ENCODE measurements around the gene ATP5F1D. TPM values are rescaled to one million over a fixed set of nuclear protein-coding genes. Genes with fewer than 3 reads are reported as not detected.
A peak's percentile ranks its signal among the peaks of the same experiment; 100 is the strongest.

The ATP5F1D gene
- total and polyA plus RNA-seq, 2 of the 13 experiments (the other 11 are each of a cell fraction or from before 2014, with no cell fraction given), result 39.4 to 78.7 TPM

- TF ChIP-seq ZNF777 (CRISPR knock-in tag; IDR thresholded peaks at IDR 0.05) (no peak; the same call in 1 of the 2 replicates), TEF (CRISPR knock-in tag; IDR thresholded peaks at IDR 0.05) (no peak), DR1 (CRISPR knock-in tag; IDR thresholded peaks at IDR 0.05) (0 out of 2 replicates have a peak, but pooled peaks have one; percentile 26), ZBTB1 (CRISPR knock-in tag; IDR thresholded peaks at IDR 0.05; ENCODE audit: borderline replicate concordance) (no peak), NCOR1 (IDR thresholded peaks at IDR 0.05; ENCODE audit: borderline replicate concordance, low read length) (no peak), FOXK1 (CRISPR knock-in tag; IDR thresholded peaks at IDR 0.05; ENCODE audit: borderline replicate concordance, low read depth) (no peak), ZNF672 (CRISPR knock-in tag; IDR thresholded peaks at IDR 0.05) (no peak), ZNF136 (CRISPR knock-in tag; IDR thresholded peaks at IDR 0.05; ENCODE audit: low read depth) (no peak), ZFP90 (CRISPR knock-in tag; IDR thresholded peaks at IDR 0.05; ENCODE audit: borderline replicate concordance) (no peak; the same call in 1 of the 2 replicates)
- TF ChIP-seq, protein P1, sequence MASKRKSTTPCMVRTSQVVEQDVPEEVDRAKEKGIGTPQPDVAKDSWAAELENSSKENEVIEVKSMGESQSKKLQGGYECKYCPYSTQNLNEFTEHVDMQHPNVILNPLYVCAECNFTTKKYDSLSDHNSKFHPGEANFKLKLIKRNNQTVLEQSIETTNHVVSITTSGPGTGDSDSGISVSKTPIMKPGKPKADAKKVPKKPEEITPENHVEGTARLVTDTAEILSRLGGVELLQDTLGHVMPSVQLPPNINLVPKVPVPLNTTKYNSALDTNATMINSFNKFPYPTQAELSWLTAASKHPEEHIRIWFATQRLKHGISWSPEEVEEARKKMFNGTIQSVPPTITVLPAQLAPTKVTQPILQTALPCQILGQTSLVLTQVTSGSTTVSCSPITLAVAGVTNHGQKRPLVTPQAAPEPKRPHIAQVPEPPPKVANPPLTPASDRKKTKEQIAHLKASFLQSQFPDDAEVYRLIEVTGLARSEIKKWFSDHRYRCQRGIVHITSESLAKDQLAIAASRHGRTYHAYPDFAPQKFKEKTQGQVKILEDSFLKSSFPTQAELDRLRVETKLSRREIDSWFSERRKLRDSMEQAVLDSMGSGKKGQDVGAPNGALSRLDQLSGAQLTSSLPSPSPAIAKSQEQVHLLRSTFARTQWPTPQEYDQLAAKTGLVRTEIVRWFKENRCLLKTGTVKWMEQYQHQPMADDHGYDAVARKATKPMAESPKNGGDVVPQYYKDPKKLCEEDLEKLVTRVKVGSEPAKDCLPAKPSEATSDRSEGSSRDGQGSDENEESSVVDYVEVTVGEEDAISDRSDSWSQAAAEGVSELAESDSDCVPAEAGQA (IDR thresholded peaks at IDR 0.05; ENCODE audit: low read depth), result peak; percentile 90
- TF ChIP-seq, protein P1 (CRISPR knock-in tag; IDR thresholded peaks at IDR 0.05; ENCODE audit: borderline replicate concordance), result no peak
- TF ChIP-seq, protein P2, sequence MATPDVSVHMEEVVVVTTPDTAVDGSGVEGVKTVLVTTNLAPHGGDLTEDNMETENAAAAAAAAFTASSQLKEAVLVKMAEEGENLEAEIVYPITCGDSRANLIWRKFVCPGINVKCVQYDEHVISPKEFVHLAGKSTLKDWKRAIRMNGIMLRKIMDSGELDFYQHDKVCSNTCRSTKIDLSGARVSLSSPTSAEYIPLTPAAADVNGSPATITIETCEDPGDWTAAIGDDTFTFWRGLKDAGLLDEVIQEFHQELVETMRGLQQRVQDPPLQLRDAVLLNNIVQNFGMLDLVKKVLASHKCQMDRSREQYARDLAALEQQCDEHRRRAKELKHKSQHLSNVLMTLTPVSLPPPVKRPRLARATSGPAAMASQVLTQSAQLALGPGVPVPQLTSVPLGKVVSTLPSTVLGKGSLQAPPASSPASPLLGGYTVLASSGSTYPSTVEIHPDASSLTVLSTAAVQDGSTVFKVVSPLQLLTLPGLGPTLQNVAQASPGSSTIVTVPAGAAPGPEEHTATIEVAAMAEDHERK (CRISPR knock-in tag; IDR thresholded peaks at IDR 0.05; ENCODE audit: low read depth), result no peak
- TF ChIP-seq, protein P3, sequence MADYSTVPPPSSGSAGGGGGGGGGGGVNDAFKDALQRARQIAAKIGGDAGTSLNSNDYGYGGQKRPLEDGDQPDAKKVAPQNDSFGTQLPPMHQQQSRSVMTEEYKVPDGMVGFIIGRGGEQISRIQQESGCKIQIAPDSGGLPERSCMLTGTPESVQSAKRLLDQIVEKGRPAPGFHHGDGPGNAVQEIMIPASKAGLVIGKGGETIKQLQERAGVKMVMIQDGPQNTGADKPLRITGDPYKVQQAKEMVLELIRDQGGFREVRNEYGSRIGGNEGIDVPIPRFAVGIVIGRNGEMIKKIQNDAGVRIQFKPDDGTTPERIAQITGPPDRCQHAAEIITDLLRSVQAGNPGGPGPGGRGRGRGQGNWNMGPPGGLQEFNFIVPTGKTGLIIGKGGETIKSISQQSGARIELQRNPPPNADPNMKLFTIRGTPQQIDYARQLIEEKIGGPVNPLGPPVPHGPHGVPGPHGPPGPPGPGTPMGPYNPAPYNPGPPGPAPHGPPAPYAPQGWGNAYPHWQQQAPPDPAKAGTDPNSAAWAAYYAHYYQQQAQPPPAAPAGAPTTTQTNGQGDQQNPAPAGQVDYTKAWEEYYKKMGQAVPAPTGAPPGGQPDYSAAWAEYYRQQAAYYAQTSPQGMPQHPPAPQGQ (CRISPR knock-in tag; IDR thresholded peaks at IDR 0.05; ENCODE audit: borderline replicate concordance), result no peak
- TF ChIP-seq, protein P4, sequence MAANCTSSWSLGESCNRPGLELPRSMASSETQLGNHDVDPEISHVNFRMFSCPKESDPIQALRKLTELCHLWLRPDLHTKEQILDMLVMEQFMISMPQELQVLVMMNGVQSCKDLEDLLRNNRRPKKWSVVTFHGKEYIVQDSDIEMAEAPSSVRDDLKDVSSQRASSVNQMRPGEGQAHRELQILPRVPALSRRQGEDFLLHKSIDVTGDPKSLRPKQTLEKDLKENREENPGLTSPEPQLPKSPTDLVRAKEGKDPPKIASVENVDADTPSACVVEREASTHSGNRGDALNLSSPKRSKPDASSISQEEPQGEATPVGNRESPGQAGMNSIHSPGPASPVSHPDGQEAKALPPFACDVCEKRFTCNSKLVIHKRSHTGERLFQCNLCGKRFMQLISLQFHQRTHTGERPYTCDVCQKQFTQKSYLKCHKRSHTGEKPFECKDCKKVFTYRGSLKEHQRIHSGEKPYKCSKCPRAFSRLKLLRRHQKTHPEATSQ (CRISPR knock-in tag; IDR thresholded peaks at IDR 0.05; ENCODE audit: borderline replicate concordance), result no peak
- TF ChIP-seq, protein P5, sequence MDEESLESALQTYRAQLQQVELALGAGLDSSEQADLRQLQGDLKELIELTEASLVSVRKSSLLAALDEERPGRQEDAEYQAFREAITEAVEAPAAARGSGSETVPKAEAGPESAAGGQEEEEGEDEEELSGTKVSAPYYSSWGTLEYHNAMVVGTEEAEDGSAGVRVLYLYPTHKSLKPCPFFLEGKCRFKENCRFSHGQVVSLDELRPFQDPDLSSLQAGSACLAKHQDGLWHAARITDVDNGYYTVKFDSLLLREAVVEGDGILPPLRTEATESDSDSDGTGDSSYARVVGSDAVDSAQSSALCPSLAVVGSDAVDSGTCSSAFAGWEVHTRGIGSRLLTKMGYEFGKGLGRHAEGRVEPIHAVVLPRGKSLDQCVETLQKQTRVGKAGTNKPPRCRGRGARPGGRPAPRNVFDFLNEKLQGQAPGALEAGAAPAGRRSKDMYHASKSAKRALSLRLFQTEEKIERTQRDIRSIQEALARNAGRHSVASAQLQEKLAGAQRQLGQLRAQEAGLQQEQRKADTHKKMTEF (CRISPR knock-in tag; IDR thresholded peaks at IDR 0.05), result no peak
Observed at GRCh38 chr19:1269478-1270212, 28.1 kb downstream of the ATP5F1D start (continued).

Data from HepG2 (cell line).